GM12892 (cell line): ENCODE results near the gene TMEM121.
"Not testable (repeated sequence)": the region's sequence is repeated elsewhere in the genome, so short reads cannot be mapped to it uniquely, and the experiment has no call there.

Experiments used
- DNase-seq: peaks from one replicate; pipeline ENCODE4 v3.0.0; 2011; ENCODE audit not compliant: insufficient read length
- FAIRE-seq: peaks from 2 replicates; lab custom pipeline; 2011; peaks lifted over from hg19 to GRCh38; lab: Jason Lieb, UNC
- POLR2A ChIP-seq: IDR thresholded peaks from 2 replicates; pipeline ENCODE4 v1.6.1; 2011; ENCODE audit warnings: low read depth, low read length, control low read depth
- POLR2AphosphoS5 ChIP-seq: IDR thresholded peaks from 2 replicates; pipeline ENCODE4 v1.6.1; 2011; ENCODE audit warnings: low read depth, low read length, control low read depth
- TAF1 ChIP-seq: IDR thresholded peaks from 2 replicates; pipeline ENCODE4 v1.6.1; 2011; ENCODE audit warnings: low read depth, mild to moderate bottlenecking, control low read depth, low read length, borderline replicate concordance

Gene TMEM121

GRCh38 chr14:105577314-105577861 lies 51.0 kb downstream of the TMEM121 start:
- FAIRE-seq (peak; percentile 14), DNase-seq (no peak)
- TF ChIP-seq TAF1 (no peak), POLR2A (peak; percentile 52; the same call in 1 of the 2 replicates), POLR2AphosphoS5 (peak; percentile 55; the same call in 1 of the 2 replicates)

GRCh38 chr14:105578070-105578469 lies 51.7 kb downstream of the TMEM121 start:
- TF ChIP-seq POLR2A: no peak
- no peak for TF ChIP-seq TAF1
- TF ChIP-seq POLR2AphosphoS5: no peak
- no peak for DNase-seq
- FAIRE-seq: no peak

GRCh38 chr14:105579221-105579620 lies 52.8 kb downstream of the TMEM121 start:
- not testable (repeated sequence) for DNase-seq, FAIRE-seq
